A673 (cell line): ENCODE data around the gene MYO5B. TPM values are rescaled to one million over a fixed set of nuclear protein-coding genes. Genes with fewer than 3 reads are reported as not detected.

Source experiments
- BruUV-seq: library from RNA; stranded (reverse); fragments of 400-500 nt; replicated peaks from 2 replicates; lab custom pipeline; 2021; lab: Mats Ljungman, UMichigan
- CTCF ChIA-PET: fragments of 300-600 bp; sonication (Branson Sonifier 250); formaldehyde crosslinking; loops from one replicate; lab custom pipeline; 2022; ENCODE audit warnings: antibody characterized with exemption; lab: Charles Lee
- POLR2A ChIA-PET: fragments of 300-600 bp; sonication (Branson Sonifier 250); formaldehyde crosslinking; loops from one replicate; lab custom pipeline; 2022; ENCODE audit warnings: antibody characterized with exemption; ENCODE audit not compliant: low non-redundant PET; lab: Charles Lee
- DNase-seq: peaks from one replicate; pipeline ENCODE4 v3.0.0-alpha.2; 2015; ENCODE audit warnings: low spot score
- H3K27ac ChIP-seq: fragments of 200-600 bp; sonication (generic); 2 replicates; pipeline ENCODE4 v1.5.1; 2016; ENCODE audit warnings: mixed run types, low read depth, mild to moderate bottlenecking, mixed read lengths, antibody characterized with exemption, low read length; ENCODE audit not compliant: poor library complexity, severe bottlenecking
- H3K27me3 ChIP-seq: fragments of 200-600 bp; sonication (generic); replicated peaks from 2 replicates; pipeline ENCODE4 v1.6.1; 2017; ENCODE audit warnings: mixed run types, low read depth, mild to moderate bottlenecking, mixed read lengths, antibody characterized with exemption, low read length; ENCODE audit not compliant: insufficient read depth, poor library complexity
- H3K36me3 ChIP-seq: fragments of 200-600 bp; sonication (generic); 2 replicates; pipeline ENCODE4 v1.6.1; 2016; ENCODE audit warnings: mixed run types, mild to moderate bottlenecking, mixed read lengths, antibody characterized with exemption, low read length; ENCODE audit not compliant: insufficient read depth, poor library complexity, severe bottlenecking
- H3K4me1 ChIP-seq: fragments of 200-600 bp; sonication (generic); 2 replicates; pipeline ENCODE4 v1.6.1; 2017; ENCODE audit warnings: mixed run types, mild to moderate bottlenecking, mixed read lengths, antibody characterized with exemption, low read length; ENCODE audit not compliant: insufficient read depth, poor library complexity, severe bottlenecking
- H3K4me3 ChIP-seq: fragments of 200-600 bp; sonication (generic); 2 replicates; pipeline ENCODE4 v1.5.1; 2016; ENCODE audit warnings: low read depth, mixed run types, mild to moderate bottlenecking, mixed read lengths, low read length; ENCODE audit not compliant: poor library complexity, severe bottlenecking
- H3K9me3 ChIP-seq: fragments of 200-600 bp; sonication (generic); 2 replicates; pipeline ENCODE4 v1.6.1; 2016; ENCODE audit warnings: mixed run types, low read depth, mild to moderate bottlenecking, mixed read lengths, antibody characterized with exemption, low read length; ENCODE audit not compliant: poor library complexity, severe bottlenecking
- EZH2 ChIP-seq: fragments of 200-600 bp; sonication (generic); IDR thresholded peaks from 2 replicates; pipeline ENCODE4 v1.6.1; 2017; ENCODE audit warnings: borderline replicate concordance, low read depth, mild to moderate bottlenecking, mixed read lengths, antibody characterized with exemption, low read length; ENCODE audit not compliant: poor library complexity, severe bottlenecking
- intact Hi-C: fragments of 100-400 bp; cut with micrococcal nuclease; formaldehyde crosslinking; loops from one replicate; pipeline ENCODE4 v1.10.0; 2022; ENCODE audit not compliant: unreplicated experiment
- total RNA-seq: library from RNA; stranded (reverse); gene quantifications from 2 replicates; pipeline ENCODE4 v1.2.3, GENCODE V29; 2021
- TF ChIP-seq, protein P1 (sequence below): fragments of 300-800, 200-600 bp; sonication (generic); conservative IDR thresholded peaks from 2 replicates; pipeline ENCODE4 v1.5.1; 2017; ENCODE audit warnings: low read depth, mild to moderate bottlenecking, antibody characterized with exemption, low read length, moderate library complexity, mixed read lengths

Gene MYO5B
- total RNA-seq, 1 experiment from 2014 or later: 0.30 TPM

DNA sequence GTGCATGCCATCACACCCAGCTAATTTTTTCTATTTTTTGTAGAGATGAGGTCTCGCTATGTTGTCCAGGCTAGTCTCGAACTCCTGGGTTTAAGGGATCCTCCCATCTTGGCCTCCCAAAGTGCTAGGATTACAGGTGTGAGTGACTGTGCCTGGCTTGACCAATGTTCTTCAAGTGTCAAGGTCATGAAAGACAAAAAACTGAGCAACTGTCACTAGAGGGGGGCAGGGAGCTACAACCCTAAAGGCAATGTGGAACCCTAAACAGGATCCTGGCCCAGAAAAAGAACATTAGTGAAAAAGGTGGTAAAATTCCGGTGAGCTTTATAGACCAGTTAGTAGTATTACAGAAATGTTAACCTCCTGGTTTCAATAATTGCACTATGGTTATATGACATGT, 7.3 kb downstream of the MYO5B start:
- H3K36me3 ChIP-seq: no peaks in the 10 kb centered on the region
- no peak overlapping the region for H3K4me3 ChIP-seq
- peaks cover 60% of the 10 kb centered on the region for H3K27me3 ChIP-seq
- no peak for DNase-seq
- no TSS peak for BruUV-seq
- ChIA-PET POLR2A (no interaction called here), CTCF (no interaction called here)
- no peaks in the 10 kb centered on the region for H3K4me1 ChIP-seq
- no peak overlapping the region for H3K27ac ChIP-seq
- TF ChIP-seq EZH2: no peak
- TF ChIP-seq, protein P1, sequence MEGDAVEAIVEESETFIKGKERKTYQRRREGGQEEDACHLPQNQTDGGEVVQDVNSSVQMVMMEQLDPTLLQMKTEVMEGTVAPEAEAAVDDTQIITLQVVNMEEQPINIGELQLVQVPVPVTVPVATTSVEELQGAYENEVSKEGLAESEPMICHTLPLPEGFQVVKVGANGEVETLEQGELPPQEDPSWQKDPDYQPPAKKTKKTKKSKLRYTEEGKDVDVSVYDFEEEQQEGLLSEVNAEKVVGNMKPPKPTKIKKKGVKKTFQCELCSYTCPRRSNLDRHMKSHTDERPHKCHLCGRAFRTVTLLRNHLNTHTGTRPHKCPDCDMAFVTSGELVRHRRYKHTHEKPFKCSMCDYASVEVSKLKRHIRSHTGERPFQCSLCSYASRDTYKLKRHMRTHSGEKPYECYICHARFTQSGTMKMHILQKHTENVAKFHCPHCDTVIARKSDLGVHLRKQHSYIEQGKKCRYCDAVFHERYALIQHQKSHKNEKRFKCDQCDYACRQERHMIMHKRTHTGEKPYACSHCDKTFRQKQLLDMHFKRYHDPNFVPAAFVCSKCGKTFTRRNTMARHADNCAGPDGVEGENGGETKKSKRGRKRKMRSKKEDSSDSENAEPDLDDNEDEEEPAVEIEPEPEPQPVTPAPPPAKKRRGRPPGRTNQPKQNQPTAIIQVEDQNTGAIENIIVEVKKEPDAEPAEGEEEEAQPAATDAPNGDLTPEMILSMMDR: no peak
- intact Hi-C loops: no loop called here
- no peaks in the 10 kb centered on the region for H3K9me3 ChIP-seq

DNA sequence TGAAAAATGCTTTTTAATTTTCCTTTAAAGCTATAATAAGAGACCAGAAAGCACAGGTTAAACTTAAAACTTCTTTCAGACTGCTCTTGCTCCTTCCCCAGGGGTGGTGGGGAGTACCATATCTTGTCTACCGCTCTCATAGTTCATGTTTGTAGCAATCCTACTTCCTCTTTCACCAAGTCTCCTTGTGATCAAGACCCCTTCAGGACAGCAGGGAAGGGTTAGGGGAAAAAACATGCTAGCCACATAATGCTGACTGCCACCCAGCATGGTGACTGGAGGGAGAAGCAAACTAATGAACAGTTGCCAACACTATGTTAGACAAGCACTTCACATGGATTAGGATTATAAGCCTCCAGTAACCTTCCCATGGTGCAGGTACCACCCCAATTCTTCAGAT, 8.6 kb downstream of the MYO5B start:
- CTCF ChIA-PET: no interaction called here
- Histone ChIP-seq H3K4me1 (no peaks in the 10 kb centered on the region), H3K36me3 (no peaks in the 10 kb centered on the region), H3K27me3 (peaks cover 58% of the 10 kb centered on the region), H3K27ac (no peak overlapping the region), H3K4me3 (no peak overlapping the region), H3K9me3 (no peaks in the 10 kb centered on the region)
- no peak for DNase-seq
- TF ChIP-seq EZH2: no peak
- TF ChIP-seq, protein P1: no peak
- POLR2A ChIA-PET: no interaction called here
- intact Hi-C loops: no loop called here
- BruUV-seq: no TSS peak

DNA sequence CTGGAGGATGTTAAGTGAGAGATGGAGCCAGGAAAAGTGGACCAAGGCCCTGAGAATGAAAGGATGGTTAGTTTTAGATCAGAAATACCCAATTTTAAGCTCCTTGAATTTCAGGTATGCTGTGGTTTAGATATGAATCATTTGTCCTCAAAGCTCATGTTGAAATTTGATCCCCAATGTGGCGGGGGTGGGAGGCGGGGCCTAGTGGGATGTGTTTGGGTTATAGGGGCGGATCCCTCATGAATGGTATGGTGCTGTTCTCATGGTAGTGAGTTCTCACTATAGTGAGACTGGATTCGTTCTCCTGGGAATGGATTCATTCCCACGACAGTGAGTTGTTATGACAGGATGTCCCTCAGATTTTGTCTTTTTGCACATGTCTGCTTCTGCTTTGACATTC, 11.4 kb downstream of the MYO5B start:
- Histone ChIP-seq H3K27ac (no peak overlapping the region), H3K27me3 (peaks cover 54% of the 10 kb centered on the region), H3K4me1 (no peaks in the 10 kb centered on the region), H3K9me3 (no peaks in the 10 kb centered on the region), H3K36me3 (no peaks in the 10 kb centered on the region), H3K4me3 (no peak overlapping the region)
- intact Hi-C loops: no loop called here
- POLR2A ChIA-PET: no interaction called here
- TF ChIP-seq, protein P1: no peak
- no peak for TF ChIP-seq EZH2
- CTCF ChIA-PET: no interaction called here
- no TSS peak for BruUV-seq
- peak; percentile 33 for DNase-seq
